NCI-H128 (cell line): Measurements from ENCODE around the gene DNM2.
"Not testable (repeated sequence)": the region's sequence is repeated elsewhere in the genome, so short reads cannot be mapped to it uniquely, and the experiment has no call there.

Source experiments
- DNase-seq: peaks from one replicate; lab custom pipeline; 2025; ENCODE audit not compliant: unreplicated experiment; lab: John Stamatoyannopoulos, UW

Gene DNM2

DNA sequence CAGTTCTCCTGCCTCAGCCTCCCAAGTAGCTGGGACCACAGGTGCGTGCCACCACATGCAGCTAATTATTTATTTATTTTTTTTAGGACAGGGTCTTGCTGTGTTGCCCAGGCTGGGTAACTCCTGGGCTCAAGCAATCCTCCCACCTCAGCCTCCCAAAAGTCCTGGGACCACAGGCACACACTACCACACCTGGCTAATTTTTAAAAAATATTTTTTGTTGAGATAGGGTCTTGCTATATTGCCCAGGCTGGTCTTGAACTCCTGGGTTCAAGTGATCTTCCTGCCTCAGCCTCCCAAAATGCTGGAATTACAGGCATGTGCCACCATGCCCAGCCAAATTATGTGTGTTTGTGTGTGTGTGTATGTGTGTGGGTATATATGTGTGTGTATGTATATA, 139.0 kb downstream of the DNM2 start:
- not testable (repeated sequence) for DNase-seq

DNA sequence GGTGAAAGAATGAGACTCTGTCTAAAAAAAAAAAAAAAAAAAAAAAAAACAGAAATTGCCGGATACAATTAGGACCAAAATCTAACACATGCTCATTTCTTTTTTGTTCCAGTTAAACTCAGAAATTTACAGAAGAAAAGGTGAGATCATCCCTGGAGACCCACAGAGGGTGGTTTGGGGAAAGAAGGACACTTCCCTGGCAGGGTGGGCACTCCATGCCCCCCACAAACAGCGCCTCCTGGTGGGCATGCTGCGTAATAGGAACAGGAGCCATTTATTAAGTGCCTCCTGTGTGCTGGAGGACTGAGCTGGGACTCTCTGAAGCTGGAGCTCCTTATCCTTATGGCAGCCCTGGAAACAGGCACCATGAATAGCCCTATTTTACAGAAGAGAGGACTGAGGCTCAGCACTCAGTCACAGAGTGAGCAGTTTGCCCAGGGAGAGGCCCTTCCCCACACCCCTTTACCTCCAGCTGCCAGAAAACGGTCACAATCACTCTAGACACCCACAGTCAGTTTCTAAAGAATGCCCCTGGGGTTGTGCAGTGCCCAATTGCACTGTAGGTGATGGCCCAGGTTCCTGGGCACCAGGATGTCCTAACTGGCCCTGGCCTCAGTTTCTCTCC, 140.4 kb downstream of the DNM2 start:
- no peak for DNase-seq

DNA sequence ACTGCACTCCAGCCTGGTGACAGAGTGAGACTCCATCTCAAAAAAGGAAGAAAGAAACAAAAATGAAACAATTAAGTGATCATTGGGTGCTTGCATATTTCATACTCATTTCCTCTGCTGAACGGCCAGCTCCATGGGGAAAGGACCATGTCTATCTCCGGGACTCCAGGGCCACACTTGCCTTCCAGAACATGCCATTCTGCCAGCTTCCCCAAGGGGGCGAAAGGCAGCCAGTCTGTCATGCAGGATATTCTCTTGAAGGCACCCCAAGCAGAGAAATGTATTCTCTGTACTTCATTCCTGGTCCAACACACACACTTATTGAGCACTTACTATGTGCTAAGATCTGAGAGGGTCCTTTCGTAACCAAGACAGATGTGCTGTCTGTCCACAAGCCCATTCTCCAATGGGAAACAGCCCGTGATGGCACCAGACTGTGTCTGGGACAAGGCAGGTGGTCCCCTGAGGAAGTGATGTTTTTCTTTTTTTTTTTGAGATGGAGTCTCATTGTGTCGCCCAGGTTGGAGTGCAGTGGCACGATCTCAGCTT, 143.3 kb downstream of the DNM2 start:
- no peak for DNase-seq

DNA sequence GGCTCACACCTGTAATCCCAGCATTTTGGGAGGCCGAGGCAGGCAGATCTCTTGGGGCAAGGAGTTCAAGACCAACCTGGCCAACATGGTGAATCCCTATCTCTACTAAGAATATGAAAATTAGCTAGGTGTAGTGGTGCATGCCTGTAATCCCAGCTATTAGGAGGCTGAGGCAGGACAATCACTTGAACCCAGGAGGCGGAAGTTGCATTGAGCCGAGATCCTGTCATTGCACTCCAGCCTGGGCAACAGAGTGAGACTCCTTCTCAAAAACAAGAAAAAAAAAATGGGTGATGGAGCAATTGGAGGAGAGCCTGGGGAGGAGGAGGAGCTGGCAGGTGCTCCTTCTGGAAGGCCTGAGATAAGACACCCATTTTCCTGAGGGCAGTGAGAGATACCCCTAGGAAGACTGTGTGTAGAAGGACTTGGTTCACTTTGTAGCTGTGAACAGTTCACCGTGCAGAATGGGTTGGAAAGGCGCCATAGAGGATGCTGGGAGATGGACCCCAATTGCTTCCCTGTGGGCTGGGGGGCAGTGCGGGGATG, 144.8 kb downstream of the DNM2 start:
- no peak for DNase-seq

DNA sequence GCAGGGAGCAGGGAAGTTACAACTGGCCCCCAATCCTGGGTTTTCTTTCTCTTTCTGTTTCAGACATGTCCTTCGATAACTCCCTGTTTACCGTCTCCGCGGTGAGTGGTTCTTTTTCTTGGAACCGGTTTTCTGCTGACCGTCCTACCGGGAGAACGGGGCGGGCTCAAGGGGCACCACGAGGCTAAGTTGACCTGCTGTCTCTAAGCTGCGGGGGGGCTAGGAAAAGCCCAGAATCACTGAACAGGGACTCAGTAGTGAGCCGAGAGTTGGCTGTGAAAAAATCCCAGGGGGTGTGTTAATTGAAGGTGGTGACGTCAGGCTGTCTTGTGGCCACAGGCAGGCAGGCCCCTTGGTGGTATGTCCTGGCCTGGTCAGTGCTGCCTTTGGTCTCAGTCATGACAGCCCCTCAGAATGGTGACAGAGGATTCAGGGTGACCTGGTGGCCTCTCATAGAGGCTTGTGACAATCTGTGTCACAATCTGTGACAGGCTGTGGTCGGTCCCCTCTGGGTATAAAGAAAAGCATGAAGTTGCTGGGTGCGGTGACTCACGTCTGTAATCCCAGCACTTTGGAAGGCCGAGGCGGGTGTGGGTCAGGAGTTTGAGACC, 145.3 kb downstream of the DNM2 start:
- no peak for DNase-seq

DNA sequence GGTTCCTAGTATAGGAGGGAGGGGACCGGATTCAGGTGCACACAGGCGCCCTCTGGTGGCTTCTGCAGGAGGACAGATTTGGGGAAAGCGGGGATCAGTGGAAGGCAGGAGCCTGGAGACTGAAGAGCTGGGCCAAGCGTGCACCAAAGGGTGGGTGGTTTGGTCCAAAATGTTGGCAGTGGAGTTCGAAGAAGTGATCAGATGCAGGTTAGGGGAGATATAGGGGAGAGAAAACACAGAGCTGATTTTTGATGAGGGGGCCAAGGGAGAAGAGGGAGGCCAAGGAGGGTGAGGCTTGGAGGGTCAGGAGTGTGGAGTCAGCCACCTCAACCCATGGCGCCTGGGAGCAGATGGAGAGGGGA, 146.6 kb downstream of the DNM2 start:
- DNase-seq, result peak; percentile 30

DNA sequence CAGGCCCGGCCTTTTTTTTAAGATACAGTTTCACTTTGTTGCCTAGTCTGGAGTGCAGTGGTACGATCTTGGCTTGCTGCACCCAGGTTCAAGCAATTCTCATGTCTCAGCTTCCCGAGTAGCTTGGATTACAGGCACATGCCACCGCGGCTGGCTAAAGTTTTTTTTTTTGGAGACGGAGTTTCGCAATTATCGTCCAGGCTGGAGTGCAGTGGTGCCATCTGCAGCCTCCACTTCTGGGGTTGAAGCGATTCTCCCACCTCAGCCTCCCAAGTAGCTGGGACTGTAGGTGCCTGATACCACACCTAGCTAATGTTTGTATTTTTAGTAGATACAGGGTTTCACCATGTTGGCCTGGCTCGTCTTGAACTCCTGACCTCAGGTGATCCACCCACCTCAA, 148.6 kb downstream of the DNM2 start:
- no peak for DNase-seq

DNA sequence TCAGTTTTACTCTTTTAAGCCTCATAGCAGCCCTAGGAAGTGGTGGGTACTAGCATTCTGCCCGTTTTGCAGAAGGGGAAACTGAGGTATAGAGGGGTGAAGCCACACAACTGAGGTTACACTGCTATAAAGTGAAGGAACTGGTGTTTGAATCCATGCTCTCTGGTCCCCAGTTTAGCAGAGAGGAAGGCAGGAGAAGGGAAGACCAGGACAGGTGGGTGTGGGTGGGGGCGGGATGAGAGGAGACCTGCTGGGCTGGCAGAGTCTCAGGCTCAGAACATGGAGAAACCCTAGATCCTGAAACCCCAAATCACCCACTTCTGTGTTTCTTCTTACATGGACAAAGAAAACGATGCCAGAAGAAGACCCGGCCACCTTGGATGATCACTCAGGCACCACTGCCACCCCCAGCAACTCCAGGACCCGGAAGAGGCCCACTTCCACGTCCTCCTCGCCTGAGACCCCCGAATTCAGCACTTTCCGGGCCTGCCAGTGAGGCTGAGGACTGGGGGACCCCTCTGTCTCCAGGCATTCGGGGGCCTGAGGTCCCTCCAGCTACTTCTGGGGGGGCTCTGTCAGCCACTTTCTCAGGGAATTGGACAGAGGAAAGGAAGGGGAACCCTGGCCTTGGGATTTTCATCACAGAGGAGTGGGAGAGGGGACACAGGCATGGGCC, 151.1 kb downstream of the DNM2 start:
- no peak for DNase-seq

DNA sequence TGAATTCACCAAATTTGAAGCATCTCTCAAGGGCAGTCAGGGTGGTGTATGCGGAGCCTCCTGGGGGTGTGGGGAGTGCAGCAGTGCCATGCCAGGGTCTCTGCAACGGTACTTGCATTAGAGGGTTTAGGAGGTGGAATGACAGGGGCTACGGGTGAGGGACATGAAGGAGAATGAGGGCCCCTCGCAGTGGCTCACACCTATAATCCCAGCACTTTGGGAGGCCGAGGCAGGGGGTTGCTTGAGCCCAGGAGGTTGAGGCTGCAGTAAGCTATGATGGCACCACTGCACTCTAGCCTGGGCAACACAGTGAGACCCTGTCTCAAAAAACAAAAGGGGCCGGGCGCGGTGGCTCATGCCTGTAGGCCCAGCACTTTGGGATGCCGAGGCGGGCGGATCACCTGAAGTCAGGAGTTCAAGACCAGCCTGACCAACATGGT, 152.0 kb downstream of the DNM2 start:
- not testable (repeated sequence) for DNase-seq

DNA sequence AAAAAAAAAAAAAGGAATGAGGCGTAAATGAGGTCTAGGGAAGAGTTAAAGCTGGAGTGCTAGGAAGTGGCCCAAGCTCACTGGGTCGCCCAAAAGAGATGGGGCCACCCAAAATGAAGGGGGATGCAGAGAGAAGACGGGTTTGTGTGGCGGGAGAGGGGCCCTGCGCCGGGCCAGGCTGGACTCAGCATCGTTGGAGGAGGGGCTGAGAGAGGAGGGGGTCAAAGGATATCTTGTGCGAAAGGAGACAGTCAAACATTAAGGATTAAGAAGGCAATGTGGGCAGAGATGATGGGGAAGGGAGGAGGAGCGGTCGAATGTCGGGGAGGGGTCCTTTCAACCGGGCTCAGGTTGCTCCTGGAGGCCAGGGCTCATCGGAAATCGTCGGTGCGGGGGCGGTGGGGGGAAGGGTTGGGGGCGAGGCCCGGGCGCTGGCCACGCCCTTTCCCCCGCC, 152.6 kb downstream of the DNM2 start:
- DNase-seq, result no peak

DNA sequence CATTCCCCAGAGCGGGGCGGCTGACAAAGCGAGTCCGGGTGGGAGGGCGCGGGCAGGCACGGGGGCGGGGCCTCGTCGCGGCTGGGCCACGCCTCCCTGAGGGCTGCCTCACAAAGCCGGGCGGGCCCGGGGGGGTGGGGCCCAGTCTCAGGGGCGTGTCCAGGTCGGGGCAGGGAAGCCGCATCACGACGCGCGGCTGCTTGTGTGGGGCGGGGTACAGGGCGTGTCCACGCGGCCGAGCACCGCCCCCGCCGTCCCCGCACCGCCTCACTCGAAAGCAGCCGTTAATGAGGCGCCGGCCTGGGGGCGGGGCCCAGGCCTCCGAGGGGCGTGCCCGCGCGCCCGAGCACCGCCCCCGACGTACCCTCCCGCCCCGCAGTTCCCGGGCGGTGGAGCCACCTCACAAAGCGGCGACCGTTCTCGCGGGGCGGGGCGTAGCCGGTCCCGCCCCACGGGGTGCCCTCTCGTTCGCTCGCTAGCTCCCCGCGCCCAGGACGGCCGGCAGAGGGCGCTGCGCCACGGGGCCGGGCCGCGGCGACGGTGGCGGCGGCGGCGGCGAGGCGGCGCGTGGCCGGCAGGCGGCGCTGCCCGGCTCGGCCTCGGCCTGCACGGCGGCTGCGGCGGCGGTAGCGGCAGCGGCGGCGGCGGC, 153.2 kb downstream of the DNM2 start, which contains the start of gene CARM1:
Gene CARM1 (plus strand): TSS at position 599 of the 649 bp plus-strand sequence. CDS start 150 bp downstream, outside the sequence.
- peak; percentile 94 for DNase-seq

DNA sequence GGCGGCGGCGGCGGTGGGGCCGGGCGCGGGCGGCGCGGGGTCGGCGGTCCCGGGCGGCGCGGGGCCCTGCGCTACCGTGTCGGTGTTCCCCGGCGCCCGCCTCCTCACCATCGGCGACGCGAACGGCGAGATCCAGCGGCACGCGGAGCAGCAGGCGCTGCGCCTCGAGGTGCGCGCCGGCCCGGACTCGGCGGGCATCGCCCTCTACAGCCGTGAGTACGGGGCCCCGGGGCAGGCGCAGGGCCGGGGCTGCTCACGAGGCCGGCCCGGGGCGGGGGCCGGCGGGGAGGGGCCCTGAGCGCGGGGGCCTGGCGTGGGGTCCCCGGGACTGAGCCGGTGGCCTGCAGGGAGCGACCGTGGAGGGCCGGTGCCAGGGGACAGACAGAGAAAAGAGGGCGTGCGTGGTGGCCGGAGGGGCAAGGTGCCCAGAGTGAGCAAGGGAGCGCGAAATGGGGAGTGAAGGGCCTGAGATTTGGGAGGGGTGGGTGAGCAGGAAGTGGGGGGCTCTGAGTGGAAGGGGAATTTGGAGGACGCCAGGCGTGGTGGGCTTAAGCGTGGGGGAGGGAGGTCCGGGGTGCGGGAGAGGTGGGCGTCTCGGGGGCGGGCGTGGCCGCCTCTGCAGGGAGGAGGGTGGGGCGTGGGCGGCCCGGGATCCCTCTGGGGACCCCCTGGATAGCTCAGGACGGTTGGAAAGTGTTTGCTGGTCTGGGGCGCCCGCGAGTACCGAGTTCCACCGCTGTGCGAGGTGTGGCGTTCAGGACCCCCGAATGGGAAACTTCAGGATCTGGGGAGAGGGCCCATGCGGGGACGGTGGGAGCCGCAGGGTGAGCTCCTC, 154.0 kb downstream of the DNM2 start:
- DNase-seq, result no peak

DNA sequence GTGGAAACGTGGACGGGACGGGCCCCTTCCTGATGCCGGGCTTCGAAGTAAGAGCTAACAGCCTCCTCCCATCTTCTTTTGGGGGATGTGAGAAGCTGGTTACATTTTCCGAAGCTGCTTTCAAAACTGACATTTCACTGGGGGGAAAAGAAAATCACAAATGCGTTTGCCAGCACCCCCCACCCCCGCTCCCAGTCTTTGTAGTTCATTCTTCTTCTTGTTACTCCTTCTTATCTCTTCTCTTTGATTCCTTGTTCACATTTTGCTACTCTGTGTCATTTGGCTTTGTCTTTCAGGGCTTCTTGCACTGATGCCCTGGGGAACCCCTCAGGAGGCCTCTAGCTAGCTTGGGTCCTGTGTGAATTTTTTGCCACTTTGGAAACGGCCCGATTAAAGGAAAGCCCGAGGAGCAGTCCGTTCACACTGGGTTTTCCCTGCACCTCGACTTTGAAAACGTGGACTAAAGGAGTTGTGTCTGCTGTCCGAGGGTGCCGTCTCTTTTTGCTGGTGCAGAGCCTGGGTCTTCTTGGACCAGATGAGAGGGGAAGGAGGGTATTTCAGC, 154.7 kb downstream of the DNM2 start:
- DNase-seq, result no peak

DNA sequence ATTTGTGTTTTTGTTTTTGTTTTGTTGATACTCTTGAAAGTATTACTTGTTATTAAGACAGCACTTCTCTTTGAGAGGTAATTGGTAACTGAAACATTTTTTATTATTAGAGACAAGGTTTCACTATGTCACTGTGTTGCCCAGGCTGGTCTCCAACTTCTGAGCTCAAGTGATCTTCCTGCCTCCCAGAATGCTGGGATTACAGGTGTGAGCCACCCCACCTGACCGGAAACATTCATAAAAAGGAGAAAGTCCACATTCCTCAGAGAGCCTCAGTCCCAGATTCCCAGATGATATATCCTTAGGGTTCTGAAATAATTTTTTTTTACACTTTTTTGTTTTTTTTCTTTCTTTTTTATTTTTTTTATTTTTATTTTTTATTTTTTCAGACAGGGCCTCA, 156.1 kb downstream of the DNM2 start:
- no peak for DNase-seq

DNA sequence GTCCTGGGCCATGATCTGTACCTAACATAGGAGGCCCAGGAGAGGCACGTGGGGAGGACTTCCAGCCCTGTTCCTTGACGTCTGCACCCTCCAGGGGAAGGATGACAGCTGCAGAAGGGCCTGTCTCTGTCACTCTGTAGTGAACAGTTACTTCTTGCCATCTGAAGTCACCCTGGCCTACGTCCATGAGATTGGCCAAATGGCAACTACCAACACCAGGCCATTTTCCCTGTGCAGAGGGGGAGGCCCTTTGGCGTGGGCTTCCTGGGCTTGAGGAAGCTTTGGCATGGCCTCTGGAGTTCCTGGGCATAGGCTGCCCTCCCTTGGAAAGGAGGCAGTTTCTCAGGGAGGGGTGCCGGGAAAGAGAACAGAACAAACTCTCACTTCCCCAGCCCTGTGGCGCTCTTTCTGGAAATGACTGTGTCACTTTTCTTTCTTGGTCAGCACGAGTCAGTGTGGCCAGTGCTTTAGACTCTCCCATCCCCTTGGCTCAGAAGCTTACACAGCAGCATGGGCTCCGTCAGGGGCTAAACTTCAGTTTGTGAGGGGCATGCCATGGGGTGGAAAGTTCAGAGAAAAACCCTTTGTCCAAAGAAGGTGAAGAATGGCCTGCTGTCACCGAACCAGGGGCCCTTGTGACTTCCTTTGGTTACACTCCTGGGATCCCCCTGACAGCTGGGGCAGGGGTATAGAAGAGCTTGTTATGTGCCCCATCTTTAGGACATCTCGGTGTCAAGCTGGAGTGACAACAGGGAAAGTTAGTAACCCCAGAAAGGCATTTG, 158.8 kb downstream of the DNM2 start:
- DNase-seq, result no peak

DNA sequence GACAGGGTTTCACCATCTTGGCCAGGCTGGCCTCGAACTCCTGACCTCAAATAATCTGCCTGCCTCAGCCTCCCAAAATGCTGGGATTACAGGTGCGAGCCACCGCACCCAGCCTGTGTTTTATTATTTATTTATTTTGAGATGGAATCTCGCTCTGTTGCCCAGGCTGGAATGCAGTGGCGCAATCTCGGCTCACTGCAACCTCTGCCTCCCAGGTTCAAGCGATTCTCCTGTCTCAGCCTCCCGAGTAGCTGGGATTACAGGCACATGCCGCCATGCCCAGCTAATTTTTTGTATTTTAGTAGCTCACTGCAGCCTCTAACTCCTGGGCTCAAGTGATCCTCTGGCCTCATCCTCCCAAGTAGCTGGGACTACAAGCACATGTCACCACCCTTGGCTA, 159.7 kb downstream of the DNM2 start:
- not testable (repeated sequence) for DNase-seq

DNA sequence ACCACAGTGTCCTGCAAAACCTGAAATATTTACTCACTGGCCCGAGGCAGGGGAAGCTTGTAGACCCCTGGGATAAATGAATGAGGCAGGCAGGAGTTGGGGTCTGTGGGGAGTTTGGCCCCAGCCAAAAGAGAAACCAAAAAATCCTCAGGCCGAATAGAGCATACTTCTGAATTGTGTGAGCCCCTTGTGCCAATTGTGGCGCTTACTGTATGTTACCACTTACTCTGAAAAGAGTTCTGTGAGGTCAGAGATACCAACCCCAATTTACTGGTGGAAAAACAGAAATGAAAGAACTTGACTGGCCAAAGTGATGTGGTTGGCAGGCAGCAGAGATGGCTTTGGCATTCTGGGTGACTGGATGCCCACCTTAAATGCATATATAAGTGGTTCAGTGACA, 160.4 kb downstream of the DNM2 start:
- DNase-seq, result no peak
